HG03575 (cell line): Measurements from ENCODE around the gene PIGW.

Experiments used
- ATAC-seq: cut with Tn5 transposase; IDR thresholded peaks from one replicate; pipeline ENCODE4 v1.9.1; 2021; ENCODE audit not compliant: unreplicated experiment, insufficient number of reproducible peaks, low FRiP score; ENCODE audit errors: extremely low read depth

Gene PIGW

DNA sequence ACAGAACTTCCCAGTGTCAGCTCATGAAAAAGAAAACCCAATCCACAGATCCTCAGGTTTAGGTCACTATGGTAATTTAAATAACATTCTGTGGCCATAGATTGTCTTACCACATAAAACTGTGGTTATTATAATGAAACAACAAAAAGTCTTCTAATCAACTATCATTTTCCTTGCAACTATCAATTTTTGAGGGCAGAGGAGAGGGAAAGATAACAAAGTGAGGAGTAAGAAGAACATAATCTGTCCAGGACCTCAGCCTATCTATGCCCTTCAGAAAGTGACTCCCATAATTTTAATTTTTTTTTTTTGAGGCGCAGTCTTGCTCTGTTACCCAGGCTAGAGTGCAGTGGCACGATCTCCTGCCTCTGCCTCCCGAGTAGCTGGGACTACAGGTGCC is 5.9 kb downstream of the PIGW start:
- ATAC-seq, result no peak

DNA sequence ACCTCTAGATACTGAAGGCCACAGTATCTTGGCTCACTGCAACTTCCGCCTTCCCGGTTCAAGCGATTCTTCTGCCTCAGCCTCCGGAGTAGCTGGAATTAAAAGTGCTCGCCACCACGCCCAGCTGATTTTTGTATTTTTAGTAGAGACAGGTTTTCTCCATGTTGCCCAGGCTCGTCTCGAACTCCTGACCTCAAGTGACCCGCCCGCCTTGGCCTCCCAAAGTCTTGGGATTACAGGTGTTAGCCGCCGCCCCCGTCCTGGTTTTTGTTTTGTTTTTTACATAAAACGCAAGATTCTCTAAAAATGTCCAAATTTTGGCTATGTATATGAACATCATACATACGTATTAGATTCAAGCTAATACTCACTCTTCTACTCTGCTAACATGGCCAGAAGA is 8.0 kb downstream of the PIGW start:
- no peak for ATAC-seq

DNA sequence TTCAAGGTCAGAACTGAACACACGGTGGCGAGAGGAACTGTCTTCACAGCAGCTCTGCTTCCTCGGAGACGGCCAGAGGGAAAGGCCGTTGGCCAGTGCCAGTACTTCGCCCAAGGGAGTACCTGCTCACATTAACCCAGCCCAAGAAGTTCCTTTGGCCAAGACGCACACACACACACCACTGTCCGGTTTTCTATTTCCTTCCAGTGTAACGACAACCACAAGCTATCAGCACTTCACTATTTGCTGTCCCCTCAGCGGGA is 9.2 kb downstream of the PIGW start:
- ATAC-seq, result no peak

- ATAC-seq, result no peak
Measured at GRCh38 chr17:36544307-36545076, 9.7 kb downstream of the PIGW start, which contains the start of gene GGNBP2. GGNBP2 (plus strand) TSS chr17:36544919; CDS start chr17:36545725, 806 bp downstream.

DNA sequence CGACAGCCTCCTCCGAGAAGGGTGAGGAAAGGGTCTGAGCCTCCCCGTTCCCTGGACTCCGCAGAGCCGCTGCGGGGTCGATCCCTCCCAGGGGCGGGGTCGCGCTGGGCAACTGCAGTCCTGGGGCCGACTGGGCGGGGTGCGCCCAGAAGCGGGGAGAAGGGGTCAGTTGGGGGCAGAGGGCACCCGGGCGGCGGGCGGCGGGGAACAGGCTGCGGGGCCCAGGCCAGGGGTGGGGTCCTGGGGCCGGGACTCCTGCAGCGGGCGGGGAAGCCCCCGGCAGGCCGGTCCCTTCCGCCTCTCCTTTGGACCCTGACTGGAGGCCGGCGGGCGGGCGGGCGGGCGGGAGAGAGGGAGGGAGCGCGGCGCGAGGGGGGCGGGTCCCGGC is 10.3 kb downstream of the PIGW start:
- ATAC-seq, result no peak

- ATAC-seq, result no peak
Measured at GRCh38 chr17:36545465-36546417, 11.0 kb downstream of the PIGW start.

GRCh38 chr17:36546418-36547093 is 11.8 kb downstream of the PIGW start:
- no peak for ATAC-seq

DNA sequence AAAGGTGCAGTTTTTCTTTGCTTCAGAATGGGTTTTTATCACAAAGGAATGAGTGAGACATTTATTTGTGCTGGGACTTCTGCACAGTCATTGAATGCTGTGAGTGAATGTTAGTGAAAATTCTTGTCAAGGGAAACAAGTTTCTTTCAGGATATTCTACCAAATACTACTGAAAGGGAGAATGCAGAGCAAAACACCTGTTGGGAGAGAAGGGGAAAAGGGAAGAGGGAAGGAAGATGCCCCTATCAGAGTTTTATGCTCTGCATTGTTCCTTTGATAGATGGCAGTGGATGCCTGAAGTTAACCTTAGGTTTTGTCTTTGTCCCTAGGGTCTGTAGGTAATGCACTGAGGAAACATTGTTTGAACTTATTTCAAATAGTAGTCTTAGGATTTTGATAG is 13.0 kb downstream of the PIGW start:
- no peak for ATAC-seq

DNA sequence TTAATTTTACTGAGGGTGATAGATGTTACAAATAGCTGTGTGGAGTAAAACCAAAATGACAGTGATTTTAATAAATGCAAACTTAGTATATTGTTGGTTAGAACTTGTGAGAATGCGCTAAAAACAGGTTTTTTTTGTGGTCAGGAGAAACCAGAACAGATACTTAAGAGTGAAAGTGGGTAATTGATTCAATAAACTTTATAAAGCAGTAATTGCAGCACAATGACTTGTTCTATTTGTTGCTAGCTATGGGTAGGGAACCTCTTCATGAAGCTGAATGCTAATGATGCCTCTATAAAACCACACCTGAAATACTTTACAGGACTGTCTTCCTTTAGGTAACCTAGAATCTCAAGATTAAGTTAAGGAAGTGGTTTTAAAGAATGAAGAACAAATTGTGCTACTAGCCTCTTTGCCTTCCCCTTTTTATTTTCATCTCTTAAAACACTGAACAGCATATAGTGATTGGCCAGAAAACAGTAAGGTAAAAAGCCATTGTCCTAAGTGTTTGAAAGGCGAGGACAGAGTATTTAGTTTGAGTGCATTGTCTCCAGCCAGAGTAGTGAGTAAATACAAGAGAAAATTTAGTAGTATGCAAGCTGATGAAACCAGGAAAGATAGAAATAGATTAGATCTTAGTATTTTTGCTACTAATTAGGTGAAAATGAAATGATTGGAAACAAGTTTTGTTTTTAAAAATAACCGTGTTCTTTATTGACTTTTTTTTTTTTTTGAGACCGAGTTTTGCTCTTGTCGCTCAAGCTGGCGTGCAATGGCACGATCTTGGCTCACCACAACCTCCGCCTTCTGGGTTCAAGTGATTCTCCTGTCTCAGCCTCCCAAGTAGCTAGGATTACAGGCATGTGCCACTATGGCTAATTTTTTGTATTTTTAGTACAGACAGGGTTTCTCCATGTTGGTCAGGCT is 16.0 kb downstream of the PIGW start:
- ATAC-seq, result no peak

- no peak for ATAC-seq
Measured at GRCh38 chr17:36553459-36553858, 18.7 kb downstream of the PIGW start.

- no peak for ATAC-seq
Measured at GRCh38 chr17:36566081-36566480, 31.3 kb downstream of the PIGW start.

DNA sequence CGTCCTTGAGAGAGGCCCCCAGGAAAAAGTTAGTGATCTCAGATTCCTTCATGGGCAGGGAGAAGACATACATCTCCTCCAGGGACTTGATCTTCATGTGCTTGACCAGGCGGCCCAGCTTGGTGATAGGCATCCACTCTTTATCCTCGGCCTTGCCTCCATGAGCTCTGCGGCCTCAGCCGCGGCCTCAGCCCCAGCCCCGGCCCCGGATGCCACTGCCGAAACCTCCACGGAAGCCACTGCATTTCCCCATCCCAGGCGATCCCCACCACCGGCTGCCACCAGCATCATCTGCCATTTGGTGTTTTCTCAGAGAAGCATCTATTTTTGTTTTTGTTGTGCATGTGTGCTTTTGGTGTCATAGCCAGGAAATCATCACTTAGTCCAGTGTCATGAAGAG is 40.2 kb downstream of the PIGW start:
- no peak for ATAC-seq

- ATAC-seq, result no peak
Measured at GRCh38 chr17:36576793-36577192, 42.0 kb downstream of the PIGW start.

DNA sequence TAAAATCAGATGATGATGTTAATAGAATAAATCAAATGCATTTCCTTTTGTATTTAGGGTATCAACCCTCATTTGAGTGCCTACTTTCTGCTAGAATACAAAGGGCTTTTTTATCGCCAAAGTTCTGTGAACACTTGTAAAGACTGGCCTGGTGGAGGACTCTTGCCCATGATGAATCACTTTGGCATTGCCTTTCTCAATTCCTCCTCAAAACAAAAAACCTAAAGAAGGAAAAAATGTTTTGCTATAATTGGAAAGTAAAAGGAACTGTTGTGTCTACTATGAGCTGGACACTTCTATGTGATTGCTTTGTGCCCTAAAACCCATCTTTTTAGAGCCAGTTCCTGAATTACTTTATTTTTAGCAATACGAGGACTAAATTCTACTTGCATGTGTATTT is 43.9 kb downstream of the PIGW start:
- no peak for ATAC-seq

DNA sequence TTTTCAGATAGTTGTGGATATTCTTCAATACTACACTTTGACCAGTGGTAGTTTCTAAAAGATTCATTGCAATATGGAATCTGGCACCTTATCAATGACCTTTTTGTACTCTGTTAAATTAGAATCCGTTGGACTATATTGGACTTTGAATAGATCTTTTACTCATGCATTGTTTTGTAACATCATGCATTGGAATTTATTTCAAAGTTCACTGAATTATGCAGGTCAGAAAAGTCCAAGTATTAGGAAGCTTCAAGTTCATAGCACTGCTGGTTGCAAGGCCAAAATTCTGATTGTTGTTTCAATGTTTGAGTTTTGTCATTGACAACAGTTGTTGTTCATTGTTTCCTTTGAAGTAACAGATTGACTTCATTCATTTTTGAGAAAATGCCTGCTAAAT is 49.0 kb downstream of the PIGW start:
- no peak for ATAC-seq

- no peak for ATAC-seq
Measured at GRCh38 chr17:36586138-36586537, 51.4 kb downstream of the PIGW start.
